ENCODE results near the gene COPS7A. TPM values are rescaled to one million over a fixed set of nuclear protein-coding genes. Genes with fewer than 3 reads are reported as not detected.

The COPS7A gene
- total and polyA plus RNA-seq, 9 of the 15 experiments (the other 6 are each of a cell fraction or from before 2014, with no cell fraction given): 12.7 to 36.0 (median 24.3) TPM

- TF ChIP-seq GTF2B (IDR thresholded peaks at IDR 0.05; ENCODE audit: extremely low read depth, insufficient read length): no peak
- TF ChIP-seq, protein P1, sequence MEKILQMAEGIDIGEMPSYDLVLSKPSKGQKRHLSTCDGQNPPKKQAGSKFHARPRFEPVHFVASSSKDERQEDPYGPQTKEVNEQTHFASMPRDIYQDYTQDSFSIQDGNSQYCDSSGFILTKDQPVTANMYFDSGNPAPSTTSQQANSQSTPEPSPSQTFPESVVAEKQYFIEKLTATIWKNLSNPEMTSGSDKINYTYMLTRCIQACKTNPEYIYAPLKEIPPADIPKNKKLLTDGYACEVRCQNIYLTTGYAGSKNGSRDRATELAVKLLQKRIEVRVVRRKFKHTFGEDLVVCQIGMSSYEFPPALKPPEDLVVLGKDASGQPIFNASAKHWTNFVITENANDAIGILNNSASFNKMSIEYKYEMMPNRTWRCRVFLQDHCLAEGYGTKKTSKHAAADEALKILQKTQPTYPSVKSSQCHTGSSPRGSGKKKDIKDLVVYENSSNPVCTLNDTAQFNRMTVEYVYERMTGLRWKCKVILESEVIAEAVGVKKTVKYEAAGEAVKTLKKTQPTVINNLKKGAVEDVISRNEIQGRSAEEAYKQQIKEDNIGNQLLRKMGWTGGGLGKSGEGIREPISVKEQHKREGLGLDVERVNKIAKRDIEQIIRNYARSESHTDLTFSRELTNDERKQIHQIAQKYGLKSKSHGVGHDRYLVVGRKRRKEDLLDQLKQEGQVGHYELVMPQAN (IDR thresholded peaks at IDR 0.05; ENCODE audit: borderline replicate concordance): no peak
- TF ChIP-seq, protein P2, sequence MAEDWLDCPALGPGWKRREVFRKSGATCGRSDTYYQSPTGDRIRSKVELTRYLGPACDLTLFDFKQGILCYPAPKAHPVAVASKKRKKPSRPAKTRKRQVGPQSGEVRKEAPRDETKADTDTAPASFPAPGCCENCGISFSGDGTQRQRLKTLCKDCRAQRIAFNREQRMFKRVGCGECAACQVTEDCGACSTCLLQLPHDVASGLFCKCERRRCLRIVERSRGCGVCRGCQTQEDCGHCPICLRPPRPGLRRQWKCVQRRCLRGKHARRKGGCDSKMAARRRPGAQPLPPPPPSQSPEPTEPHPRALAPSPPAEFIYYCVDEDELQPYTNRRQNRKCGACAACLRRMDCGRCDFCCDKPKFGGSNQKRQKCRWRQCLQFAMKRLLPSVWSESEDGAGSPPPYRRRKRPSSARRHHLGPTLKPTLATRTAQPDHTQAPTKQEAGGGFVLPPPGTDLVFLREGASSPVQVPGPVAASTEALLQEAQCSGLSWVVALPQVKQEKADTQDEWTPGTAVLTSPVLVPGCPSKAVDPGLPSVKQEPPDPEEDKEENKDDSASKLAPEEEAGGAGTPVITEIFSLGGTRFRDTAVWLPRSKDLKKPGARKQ (CRISPR knock-in tag; IDR thresholded peaks at IDR 0.05): no peak
- TF ChIP-seq ARID1B (IDR thresholded peaks at IDR 0.05): no peak
- no peak for TF ChIP-seq ZNF224 (CRISPR knock-in tag; IDR thresholded peaks at IDR 0.05)
- no peak for TF ChIP-seq HNRNPL (IDR thresholded peaks at IDR 0.05; ENCODE audit: low read depth, low read length)
- no peak for TF ChIP-seq ERF (CRISPR knock-in tag; IDR thresholded peaks at IDR 0.05)
- TF ChIP-seq ARID2 (IDR thresholded peaks at IDR 0.05): peak; percentile 83; the same call in 1 of the 2 replicates
- no peak for TF ChIP-seq PTRF (tag; IDR thresholded peaks at IDR 0.05)
- TF ChIP-seq MAX (CRISPR knock-in tag; IDR thresholded peaks at IDR 0.05): 0 out of 2 replicates have a peak, but pooled peaks have one; percentile 8
- TF ChIP-seq ZNF23 (CRISPR knock-in tag; IDR thresholded peaks at IDR 0.05): no peak
- no peak for TF ChIP-seq EGR1 (conservative IDR thresholded peaks at IDR 0.05)
- no peak for TF ChIP-seq THRAP3 (IDR thresholded peaks at IDR 0.05; ENCODE audit: borderline replicate concordance)
- no peak for TF ChIP-seq ZNF140 (CRISPR knock-in tag; IDR thresholded peaks at IDR 0.05)
- TF ChIP-seq NONO (IDR thresholded peaks at IDR 0.05; ENCODE audit: low read depth in 2 of 2, low read length in 1 of 2): no peak
- TF ChIP-seq ZNF3 (CRISPR knock-in tag; IDR thresholded peaks at IDR 0.05): no peak
- TF ChIP-seq MAFK (IDR thresholded peaks at IDR 0.05; ENCODE audit: low read length): no peak
- no peak for TF ChIP-seq KLF6 (CRISPR knock-in tag; IDR thresholded peaks at IDR 0.05; ENCODE audit: borderline replicate concordance)
These were observed 30.0 kb downstream of the COPS7A start (continued) for GRCh38 chr12:6753772-6754356.

Data from K562 (cell line).